HFFc6 (cell line): ENCODE measurements around the gene URB1. TPM values are rescaled to one million over a fixed set of nuclear protein-coding genes. Genes with fewer than 3 reads are reported as not detected.

ENCODE experiments used
- DNase-seq: peaks from one replicate; pipeline ENCODE4 v3.0.0-alpha.2; 2018
- H3K27ac Mint-ChIP-seq: 2 replicates; pipeline ENCODE4 v1.8.0; 2020; ENCODE audit warnings: mild to moderate bottlenecking, mixed read lengths
- H3K27me3 Mint-ChIP-seq: 2 replicates; pipeline ENCODE4 v1.8.0; 2021; ENCODE audit warnings: mild to moderate bottlenecking, moderate library complexity, mixed read lengths; ENCODE audit not compliant: insufficient read depth
- H3K36me3 Mint-ChIP-seq: 2 replicates; pipeline ENCODE4 v1.8.0; 2021; ENCODE audit warnings: low read depth, mixed read lengths
- H3K4me1 Mint-ChIP-seq: 2 replicates; pipeline ENCODE4 v1.8.0; 2020; ENCODE audit warnings: low read depth, mixed read lengths
- H3K4me3 Mint-ChIP-seq: 2 replicates; pipeline ENCODE4 v1.8.0; 2020; ENCODE audit warnings: mild to moderate bottlenecking, moderate library complexity, mixed read lengths
- H3K9me3 Mint-ChIP-seq: 2 replicates; pipeline ENCODE4 v1.8.0; 2020; ENCODE audit warnings: mild to moderate bottlenecking, mixed read lengths
- total RNA-seq, 6 experiments: library from RNA; stranded (reverse); fragmentation: NEBNext Ultra II Directional; extraction: Animal tissue kit (Norgen Biotek cat#: 25700); gene quantifications; 2 replicates in 1 of 6; 3 replicates in 5 of 6; pipeline ENCODE4 v1.2.3, GENCODE V29; 2021
- TF ChIP-seq, protein P1 (sequence below): fragments of 200-600 bp; sonication (generic); IDR thresholded peaks from 2 replicates; pipeline ENCODE4 v1.5.0; 2021; ENCODE audit warnings: antibody characterized with exemption, mild to moderate bottlenecking

URB1 gene
- total RNA-seq, 6 experiments from 2014 or later, result 18.4 to 27.0 (median 22.4) TPM

DNA sequence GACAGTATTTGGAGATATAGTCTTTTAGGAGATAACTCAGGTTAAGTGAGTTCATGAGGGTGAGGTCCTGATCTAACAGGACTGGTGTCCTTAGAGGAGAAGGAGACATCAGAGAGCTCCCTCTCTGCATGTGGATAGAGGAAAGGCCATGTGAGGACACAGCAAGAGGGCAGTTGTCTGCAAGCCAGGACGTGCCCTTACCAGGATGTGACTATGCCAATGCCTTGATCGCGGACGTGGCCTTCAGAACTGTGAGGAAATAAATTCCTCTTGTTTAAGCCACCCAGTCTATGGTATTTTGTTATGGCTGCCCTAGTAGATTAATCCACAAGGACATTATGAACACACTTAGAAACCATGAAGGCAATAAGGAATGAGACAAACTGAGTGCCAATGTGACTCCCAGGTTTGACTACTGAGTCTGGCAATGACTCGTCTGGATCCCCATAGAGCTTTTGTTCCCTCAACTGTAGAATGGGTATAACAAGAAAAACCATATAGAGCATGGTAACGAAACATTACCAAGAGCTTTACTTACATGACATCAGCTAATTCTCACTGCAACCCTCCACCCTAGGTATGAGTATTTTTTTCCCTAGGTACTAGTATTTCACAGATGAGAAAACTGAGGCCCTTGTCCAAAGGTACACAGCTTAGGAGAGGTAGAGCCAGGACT, 6.5 kb downstream of the URB1 start:
- TF ChIP-seq, protein P1, sequence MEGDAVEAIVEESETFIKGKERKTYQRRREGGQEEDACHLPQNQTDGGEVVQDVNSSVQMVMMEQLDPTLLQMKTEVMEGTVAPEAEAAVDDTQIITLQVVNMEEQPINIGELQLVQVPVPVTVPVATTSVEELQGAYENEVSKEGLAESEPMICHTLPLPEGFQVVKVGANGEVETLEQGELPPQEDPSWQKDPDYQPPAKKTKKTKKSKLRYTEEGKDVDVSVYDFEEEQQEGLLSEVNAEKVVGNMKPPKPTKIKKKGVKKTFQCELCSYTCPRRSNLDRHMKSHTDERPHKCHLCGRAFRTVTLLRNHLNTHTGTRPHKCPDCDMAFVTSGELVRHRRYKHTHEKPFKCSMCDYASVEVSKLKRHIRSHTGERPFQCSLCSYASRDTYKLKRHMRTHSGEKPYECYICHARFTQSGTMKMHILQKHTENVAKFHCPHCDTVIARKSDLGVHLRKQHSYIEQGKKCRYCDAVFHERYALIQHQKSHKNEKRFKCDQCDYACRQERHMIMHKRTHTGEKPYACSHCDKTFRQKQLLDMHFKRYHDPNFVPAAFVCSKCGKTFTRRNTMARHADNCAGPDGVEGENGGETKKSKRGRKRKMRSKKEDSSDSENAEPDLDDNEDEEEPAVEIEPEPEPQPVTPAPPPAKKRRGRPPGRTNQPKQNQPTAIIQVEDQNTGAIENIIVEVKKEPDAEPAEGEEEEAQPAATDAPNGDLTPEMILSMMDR, result no peak
- Mint-ChIP-seq H3K9me3 (no peaks in the 10 kb centered on the region), H3K27ac (peak overlapping the region; percentile 42; the same call in 1 of the 2 replicates), H3K4me3 (no peak overlapping the region), H3K27me3 (peaks cover 1% of the 10 kb centered on the region; the same call in 1 of the 2 replicates), H3K36me3 (peaks cover 42% of the 10 kb centered on the region), H3K4me1 (peaks cover 82% of the 10 kb centered on the region)
- DNase-seq, result no peak

DNA sequence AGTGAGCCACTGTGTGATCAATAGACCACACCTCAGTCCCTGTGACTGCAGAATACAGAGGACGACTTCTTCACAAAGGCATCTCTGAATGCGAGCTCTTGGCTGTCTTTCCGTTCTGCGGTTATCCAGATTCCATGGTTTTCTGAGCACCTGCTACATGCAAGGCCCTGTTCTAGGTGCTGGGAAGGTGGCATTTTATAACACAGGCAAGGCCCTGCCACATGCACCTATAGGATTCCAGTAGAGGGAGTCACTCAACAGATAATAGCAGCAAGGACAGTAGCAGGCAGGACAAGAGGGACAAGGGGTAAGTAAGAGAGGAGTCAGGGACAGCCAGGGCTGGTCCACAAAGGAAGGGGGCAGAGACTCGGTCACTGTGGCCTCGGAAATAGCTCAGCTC, 9.0 kb downstream of the URB1 start:
- TF ChIP-seq, protein P1, result no peak
- H3K27ac Mint-ChIP-seq, result peak overlapping the region; percentile 91; the same call in 1 of the 2 replicates
- H3K4me3 Mint-ChIP-seq, result no peak overlapping the region
- DNase-seq, result no peak
- H3K27me3 Mint-ChIP-seq, result peaks cover 1% of the 10 kb centered on the region; the same call in 1 of the 2 replicates
- no peaks in the 10 kb centered on the region for H3K9me3 Mint-ChIP-seq
- H3K36me3 Mint-ChIP-seq, result peaks cover 54% of the 10 kb centered on the region
- peaks cover 75% of the 10 kb centered on the region for H3K4me1 Mint-ChIP-seq

DNA sequence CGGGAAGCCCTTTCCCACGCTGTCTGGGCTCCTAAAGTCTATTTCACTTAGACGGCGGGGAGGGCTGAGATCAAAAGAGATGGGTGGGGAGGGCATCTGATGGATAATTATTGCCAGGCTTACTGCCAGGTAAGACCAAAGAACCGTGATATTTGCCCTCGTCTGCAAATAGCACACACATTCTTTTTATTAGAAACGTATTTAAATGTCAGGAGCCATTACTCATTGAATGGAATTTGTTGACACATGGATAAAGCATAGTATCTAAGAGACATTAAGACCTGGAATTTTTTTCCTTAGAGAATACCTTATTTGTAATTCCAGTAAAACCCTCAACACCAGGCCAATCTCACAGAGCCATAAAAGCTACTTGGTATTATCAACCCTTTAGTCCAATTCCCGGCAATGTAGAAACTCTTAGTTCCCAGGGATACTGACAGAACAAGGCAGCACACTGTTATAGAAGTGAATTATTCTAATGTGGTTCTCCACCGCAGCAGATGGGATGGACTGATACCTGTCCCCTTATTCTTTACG, 10.6 kb downstream of the URB1 start:
- Mint-ChIP-seq H3K27me3 (peaks cover 1% of the 10 kb centered on the region; the same call in 1 of the 2 replicates), H3K4me1 (peaks cover 61% of the 10 kb centered on the region), H3K27ac (peak overlapping the region; percentile 91), H3K9me3 (no peaks in the 10 kb centered on the region), H3K36me3 (peaks cover 56% of the 10 kb centered on the region), H3K4me3 (peak overlapping the region; percentile 40)
- DNase-seq, result peak; percentile 58
- TF ChIP-seq, protein P1, result no peak

DNA sequence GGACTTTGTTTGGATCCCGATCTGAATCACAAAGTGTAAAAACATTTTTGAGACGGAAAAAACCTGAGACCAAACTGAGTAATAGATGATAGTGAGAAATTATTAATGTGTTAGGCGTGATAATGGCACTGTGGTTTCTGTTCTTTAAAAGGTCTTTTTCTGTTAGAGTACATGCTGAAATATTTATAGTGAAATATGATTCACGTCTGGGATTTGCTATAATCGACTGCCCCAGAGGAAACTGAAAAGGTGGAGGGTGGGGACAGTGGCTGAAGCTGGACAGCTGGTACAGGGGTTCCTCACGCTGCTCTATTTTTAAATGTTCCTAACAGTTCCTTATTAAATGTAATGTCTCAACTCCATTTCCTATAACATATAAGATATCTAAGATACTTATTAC, 11.2 kb downstream of the URB1 start:
- peaks cover 56% of the 10 kb centered on the region for H3K36me3 Mint-ChIP-seq
- TF ChIP-seq, protein P1, result no peak
- H3K27ac Mint-ChIP-seq, result peak overlapping the region; percentile 91

DNA sequence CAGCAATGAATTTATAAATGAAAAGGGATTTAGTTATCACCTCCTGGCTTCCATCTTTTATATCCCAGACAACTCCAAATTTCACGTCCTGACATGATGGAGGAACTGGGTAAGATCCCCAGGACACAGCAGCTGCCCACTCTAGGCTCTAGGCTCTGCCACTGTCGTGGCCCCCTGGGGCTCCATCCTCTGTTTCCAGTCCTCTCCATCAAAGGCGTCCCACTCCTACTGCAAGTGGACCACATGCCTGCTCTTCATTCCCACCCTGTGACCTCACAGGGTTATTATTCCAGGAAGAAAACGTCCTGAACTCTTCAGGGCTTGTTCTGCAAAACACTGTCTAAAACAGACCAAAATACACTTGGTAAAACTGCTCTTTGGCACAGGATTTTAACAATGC, 11.9 kb downstream of the URB1 start:
- H3K9me3 Mint-ChIP-seq, result no peaks in the 10 kb centered on the region
- peaks cover 1% of the 10 kb centered on the region; the same call in 1 of the 2 replicates for H3K27me3 Mint-ChIP-seq
- H3K4me3 Mint-ChIP-seq, result no peak overlapping the region
- no peak for DNase-seq
- TF ChIP-seq, protein P1, result no peak
- H3K36me3 Mint-ChIP-seq, result peaks cover 56% of the 10 kb centered on the region
- peaks cover 50% of the 10 kb centered on the region for H3K4me1 Mint-ChIP-seq
- peak overlapping the region; percentile 91 for H3K27ac Mint-ChIP-seq

More for the DNA sequence above, 11.2 kb downstream of the URB1 start:
- Mint-ChIP-seq H3K4me3 (peak overlapping the region; percentile 30), H3K4me1 (peaks cover 55% of the 10 kb centered on the region), H3K27me3 (peaks cover 1% of the 10 kb centered on the region; the same call in 1 of the 2 replicates), H3K9me3 (no peaks in the 10 kb centered on the region)
- DNase-seq, result no peak
